DND-41 (cell line): Measurements from ENCODE around the gene POLR2B.
"Not testable (repeated sequence)": the region's sequence is repeated elsewhere in the genome, so short reads cannot be mapped to it uniquely, and the experiment has no call there.

Experiments
- ATAC-seq: fragments of 200-7000 bp; cut with Tn5 transposase; 3 replicates; pipeline ENCODE4 v1.9.1; 2021; ENCODE audit warnings: low read depth; ENCODE audit not compliant: insufficient read depth
- DNase-seq: peaks from one replicate; pipeline ENCODE4 v3.0.0-alpha.2; 2020
- H2AFZ ChIP-seq: 2 replicates; pipeline ENCODE4 v1.6.0; 2012; ENCODE audit warnings: low read depth, low read length
- H3K27ac ChIP-seq: 2 replicates; pipeline ENCODE4 v1.5.1; 2012; ENCODE audit warnings: low read length, inconsistent platforms
- H3K27me3 ChIP-seq: fragments of 200-600 bp; sonication (generic); 2 replicates; pipeline ENCODE4 v1.6.0; 2012; ENCODE audit warnings: low read length, mild to moderate bottlenecking, inconsistent platforms; ENCODE audit not compliant: insufficient read depth, poor library complexity
- H3K36me3 ChIP-seq: 2 replicates; pipeline ENCODE4 v1.5.1; 2012; ENCODE audit warnings: low read length, inconsistent platforms; ENCODE audit not compliant: insufficient read depth
- H3K4me1 ChIP-seq: 2 replicates; pipeline ENCODE4 v1.5.1; 2012; ENCODE audit warnings: mild to moderate bottlenecking, low read length; ENCODE audit not compliant: insufficient read depth
- H3K4me2 ChIP-seq: 2 replicates; pipeline ENCODE4 v1.6.0; 2012; ENCODE audit warnings: mild to moderate bottlenecking, moderate library complexity, low read length, inconsistent platforms; ENCODE audit not compliant: insufficient read depth
- H3K4me3 ChIP-seq, 2 experiments: fragments of 200-600 bp in 1 of 2; shearing (Covaris generic) in 1 of 2; 2 replicates each; pipeline ENCODE4 v1.5.1; 2012 to 2016; ENCODE audit warnings: inconsistent platforms in 2 of 2, low read length in 2 of 2, mild to moderate bottlenecking in 2 of 2, low read depth in 1 of 2, moderate library complexity in 1 of 2
- H3K79me2 ChIP-seq: 2 replicates; pipeline ENCODE4 v1.6.0; 2012; ENCODE audit warnings: low read length, inconsistent platforms; ENCODE audit not compliant: insufficient read depth
- H3K9ac ChIP-seq: 2 replicates; pipeline ENCODE4 v1.6.0; 2012; ENCODE audit warnings: low read depth, mild to moderate bottlenecking, inconsistent platforms, low read length, moderate library complexity
- H3K9me3 ChIP-seq: 2 replicates; pipeline ENCODE4 v1.5.1; 2012; ENCODE audit warnings: low read length, moderate library complexity, mild to moderate bottlenecking, inconsistent platforms; ENCODE audit not compliant: insufficient read depth, severe bottlenecking
- H4K20me1 ChIP-seq: 2 replicates; pipeline ENCODE4 v1.6.0; 2012; ENCODE audit warnings: low read length; ENCODE audit not compliant: insufficient read depth
- CTCF ChIP-seq: IDR thresholded peaks from 2 replicates; pipeline ENCODE4 v1.5.1; 2012; ENCODE audit warnings: borderline replicate concordance, low read length, moderate library complexity, mild to moderate bottlenecking; ENCODE audit not compliant: poor library complexity, severe bottlenecking; ENCODE audit errors: extremely low read depth
- EZH2 ChIP-seq: IDR thresholded peaks from 3 replicates; pipeline ENCODE4 v1.6.1; 2012; ENCODE audit warnings: borderline replicate concordance, low read depth, mild to moderate bottlenecking, moderate library complexity, low read length, inconsistent platforms; ENCODE audit not compliant: severe bottlenecking

POLR2B gene

GRCh38 chr4:57044279-57044678, 65.6 kb downstream of the POLR2B start:
- DNase-seq (no peak), ATAC-seq (no peak)
- Histone ChIP-seq H3K36me3 (no peaks in the 10 kb centered on the region), H2AFZ (no peak overlapping the region), H4K20me1 (no peaks in the 10 kb centered on the region), H3K27me3 (no peaks in the 10 kb centered on the region), H3K4me1 (no peaks in the 10 kb centered on the region), H3K4me2 (no peak overlapping the region), H3K27ac (no peak overlapping the region), H3K4me3 (no peak overlapping the region), H3K79me2 (no peaks in the 10 kb centered on the region), H3K9ac (no peak overlapping the region), H3K9me3 (no peaks in the 10 kb centered on the region)
- TF ChIP-seq EZH2 (no peak), CTCF (no peak)

- H4K20me1 ChIP-seq, result no peaks in the 10 kb centered on the region
- no peak overlapping the region for H3K4me3 ChIP-seq
- no peak overlapping the region for H3K4me2 ChIP-seq
- DNase-seq (no peak), ATAC-seq (no peak)
- no peaks in the 10 kb centered on the region for H3K9me3 ChIP-seq
- H2AFZ ChIP-seq, result no peak overlapping the region
- no peaks in the 10 kb centered on the region for H3K27me3 ChIP-seq
- no peaks in the 10 kb centered on the region for H3K4me1 ChIP-seq
- TF ChIP-seq EZH2 (no peak), CTCF (no peak)
- no peaks in the 10 kb centered on the region for H3K79me2 ChIP-seq
- no peaks in the 10 kb centered on the region for H3K36me3 ChIP-seq
- no peak overlapping the region for H3K27ac ChIP-seq
- no peak overlapping the region for H3K9ac ChIP-seq
Measured at GRCh38 chr4:57044996-57045395, 66.3 kb downstream of the POLR2B start.

- H3K27ac ChIP-seq, H3K4me3 ChIP-seq, H3K36me3 ChIP-seq, H3K9ac ChIP-seq, DNase-seq, H3K4me1 ChIP-seq, H3K27me3 ChIP-seq, ATAC-seq, H2AFZ ChIP-seq, H3K4me2 ChIP-seq, H3K79me2 ChIP-seq, H4K20me1 ChIP-seq, H3K9me3 ChIP-seq: not testable (repeated sequence)
Measured at GRCh38 chr4:57047046-57047445, 68.3 kb downstream of the POLR2B start.

- Histone ChIP-seq H3K9me3 (no peaks in the 10 kb centered on the region), H3K9ac (no peak overlapping the region), H4K20me1 (no peaks in the 10 kb centered on the region), H3K27ac (no peak overlapping the region), H3K4me3 (no peak overlapping the region), H2AFZ (no peak overlapping the region), H3K27me3 (no peaks in the 10 kb centered on the region), H3K4me2 (no peak overlapping the region), H3K79me2 (no peaks in the 10 kb centered on the region), H3K36me3 (no peaks in the 10 kb centered on the region), H3K4me1 (no peaks in the 10 kb centered on the region)
- no peak for TF ChIP-seq CTCF
- TF ChIP-seq EZH2, result no peak
- DNase-seq, result no peak
- no peak for ATAC-seq
Measured at GRCh38 chr4:57048590-57049304, 70.1 kb downstream of the POLR2B start.
